GM10847 (cell line): Measurements from ENCODE around the gene C6orf89.

Experiments used
- POLR2A ChIP-seq: IDR thresholded peaks from 2 replicates; pipeline ENCODE4 v1.6.1; 2011; ENCODE audit not compliant: insufficient read length; ENCODE audit errors: extremely low read depth

Gene C6orf89

GRCh38 chr6:36863670-36864540, 21.8 kb upstream of the C6orf89 start:
- TF ChIP-seq POLR2A, result no peak

- no peak for TF ChIP-seq POLR2A
Measured at GRCh38 chr6:36865835-36866234, 19.9 kb upstream of the C6orf89 start.

DNA sequence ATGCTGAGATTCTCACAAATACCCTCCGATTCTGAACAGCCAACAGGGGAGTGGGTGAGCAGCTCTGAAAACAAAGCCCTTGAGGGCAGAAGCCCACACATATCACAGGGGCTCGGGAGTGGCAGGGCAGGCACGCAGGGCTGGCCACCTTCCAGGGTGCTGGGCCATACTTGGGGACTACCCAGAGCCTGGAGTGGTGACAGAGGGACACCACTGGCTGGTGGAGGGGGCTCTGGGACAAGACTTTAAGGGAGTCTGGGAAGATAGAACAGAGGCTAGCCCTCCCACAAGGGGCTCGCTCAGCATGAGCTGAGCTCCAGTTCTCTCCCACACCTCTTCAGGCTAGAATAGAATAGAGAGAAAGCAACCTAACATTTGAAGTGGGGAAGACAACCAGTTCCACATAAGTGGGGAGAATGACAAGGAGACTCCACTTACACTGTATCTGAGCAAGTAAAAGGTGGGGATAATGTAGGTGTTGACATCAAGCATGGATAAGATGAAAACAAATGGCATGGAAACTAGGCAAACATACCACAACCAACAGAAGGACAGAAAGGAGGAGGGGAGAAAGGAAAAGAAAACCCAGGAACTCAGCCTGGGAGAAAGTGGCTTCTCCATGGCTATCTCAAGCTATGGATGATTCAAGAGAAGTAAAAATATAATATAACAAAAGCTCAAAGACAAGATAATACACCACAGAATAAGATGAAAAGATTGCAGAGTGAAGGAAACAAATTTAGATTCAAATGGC, 18.1 kb upstream of the C6orf89 start:
- TF ChIP-seq POLR2A, result no peak

DNA sequence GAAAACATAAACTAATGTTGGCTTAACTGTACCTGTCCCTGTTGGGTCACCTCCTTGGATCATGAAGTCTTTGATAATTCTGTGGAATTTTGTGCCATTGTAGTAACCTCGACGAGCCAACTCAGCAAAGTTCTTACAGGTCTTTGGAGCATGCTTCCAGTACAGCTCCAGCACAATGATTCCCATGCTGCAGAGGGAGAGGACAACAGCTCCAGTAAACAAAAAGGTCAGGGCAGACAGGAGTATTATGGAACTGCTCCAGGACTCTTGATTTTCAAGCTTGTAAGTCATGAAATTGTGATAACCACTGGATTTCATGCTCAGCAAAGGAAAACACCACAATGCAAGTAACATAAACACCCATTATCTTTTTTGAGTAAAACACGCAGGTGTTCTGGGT, 14.1 kb upstream of the C6orf89 start:
- no peak for TF ChIP-seq POLR2A

GRCh38 chr6:36873115-36873514, 12.6 kb upstream of the C6orf89 start:
- no peak for TF ChIP-seq POLR2A

DNA sequence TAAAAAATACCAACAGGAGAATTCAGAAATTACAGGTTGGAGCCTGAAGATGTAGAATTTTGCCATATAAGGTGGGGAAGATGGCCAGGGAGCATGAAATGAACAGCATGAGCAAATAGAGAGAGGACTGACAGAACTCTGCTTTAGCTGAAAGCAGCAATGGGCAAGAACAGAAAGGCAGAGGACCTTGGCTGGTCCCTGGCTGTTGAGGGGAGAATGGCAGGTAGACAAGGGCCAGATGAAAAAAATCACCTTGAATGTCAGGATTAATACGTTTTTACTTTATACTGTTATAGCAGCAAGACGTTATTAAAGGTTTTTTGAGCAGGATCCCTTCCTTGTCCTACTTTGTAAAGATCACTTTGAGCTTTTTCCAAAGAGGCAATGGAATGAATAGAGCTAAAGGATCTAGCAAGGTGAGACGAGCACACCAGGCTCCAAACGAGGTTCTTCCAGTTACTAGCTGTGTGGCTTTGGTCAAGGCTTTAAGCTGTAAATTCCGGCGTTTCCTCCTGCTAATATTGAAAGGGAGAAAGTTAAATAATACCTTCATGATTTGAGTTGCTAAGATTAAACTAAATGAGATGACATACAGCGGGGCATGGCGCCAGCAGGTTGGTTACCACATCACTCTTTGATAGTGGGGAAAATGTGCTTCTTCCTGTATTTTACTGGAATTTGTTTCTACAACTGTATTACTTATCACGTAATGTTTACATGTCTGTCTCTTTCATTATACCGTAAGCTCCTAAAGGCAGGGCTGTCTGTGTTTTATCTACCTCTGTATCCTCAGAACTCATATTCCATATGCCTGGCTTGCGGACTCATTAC, 11.9 kb upstream of the C6orf89 start:
- no peak for TF ChIP-seq POLR2A

- peak; percentile 60 for TF ChIP-seq POLR2A
Measured at GRCh38 chr6:36874443-36875249, 11.1 kb upstream of the C6orf89 start, which contains the start of gene PPIL1. TSS of gene PPIL1 (minus strand) at chr6:36874803. CDS start at chr6:36874772, 31 bp downstream.

- TF ChIP-seq POLR2A, result no peak
Measured at GRCh38 chr6:36875250-36875633, 10.5 kb upstream of the C6orf89 start.

DNA sequence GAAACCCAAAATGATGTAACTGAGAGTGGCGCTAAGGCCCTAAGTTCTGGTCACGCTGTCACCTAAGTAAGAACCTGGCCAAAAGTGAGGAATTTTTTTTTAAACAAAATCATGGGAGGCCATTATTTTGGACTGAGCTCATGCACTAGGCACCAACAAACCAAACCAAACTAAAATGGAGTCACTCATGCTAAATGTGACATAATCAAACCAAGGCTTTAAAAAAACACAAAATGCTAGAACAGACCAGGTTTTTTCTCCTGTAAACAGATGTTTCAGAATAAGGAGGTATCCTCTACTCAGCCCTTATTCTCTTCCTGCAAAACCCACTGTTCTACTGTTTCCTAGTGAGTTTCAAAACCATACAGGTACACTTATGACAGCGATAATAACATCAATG, 1.1 kb upstream of the C6orf89 start:
- TF ChIP-seq POLR2A, result no peak

DNA sequence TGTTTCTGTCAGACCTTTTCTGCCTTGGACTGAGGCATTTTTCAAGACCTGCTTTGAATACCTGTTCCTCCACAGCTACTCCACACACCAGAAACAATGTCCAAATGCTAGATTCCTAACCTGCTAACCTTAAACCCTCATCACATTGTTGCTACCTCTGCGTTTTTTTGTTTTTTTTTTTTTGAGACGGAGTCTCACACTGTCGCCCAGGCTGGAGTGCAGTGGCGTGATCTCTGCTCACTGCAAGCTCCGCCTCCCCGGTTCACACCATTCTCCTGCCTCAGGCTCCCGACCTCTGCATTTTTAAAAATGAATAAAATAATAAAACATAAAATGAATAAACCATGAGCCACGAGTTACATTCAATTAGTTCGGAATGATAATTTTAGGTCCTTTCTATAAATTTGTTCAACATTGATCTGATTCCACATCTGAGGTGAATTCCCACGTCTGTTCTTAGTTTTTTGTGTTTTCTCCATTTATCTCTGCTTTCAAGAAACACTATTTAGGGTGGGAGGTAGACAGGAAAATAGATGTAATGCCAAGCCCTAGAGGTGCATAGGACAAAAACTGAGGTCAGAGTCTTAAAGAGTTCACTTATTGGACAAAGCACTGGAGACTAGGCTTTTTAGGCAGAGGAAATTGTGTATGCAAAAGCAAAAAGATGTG, 1.3 kb downstream of the C6orf89 start:
- no peak for TF ChIP-seq POLR2A

- no peak for TF ChIP-seq POLR2A
Measured at GRCh38 chr6:36888115-36888643, 2.4 kb downstream of the C6orf89 start.

- no peak for TF ChIP-seq POLR2A
Measured at GRCh38 chr6:36888654-36889481, 3.1 kb downstream of the C6orf89 start.

DNA sequence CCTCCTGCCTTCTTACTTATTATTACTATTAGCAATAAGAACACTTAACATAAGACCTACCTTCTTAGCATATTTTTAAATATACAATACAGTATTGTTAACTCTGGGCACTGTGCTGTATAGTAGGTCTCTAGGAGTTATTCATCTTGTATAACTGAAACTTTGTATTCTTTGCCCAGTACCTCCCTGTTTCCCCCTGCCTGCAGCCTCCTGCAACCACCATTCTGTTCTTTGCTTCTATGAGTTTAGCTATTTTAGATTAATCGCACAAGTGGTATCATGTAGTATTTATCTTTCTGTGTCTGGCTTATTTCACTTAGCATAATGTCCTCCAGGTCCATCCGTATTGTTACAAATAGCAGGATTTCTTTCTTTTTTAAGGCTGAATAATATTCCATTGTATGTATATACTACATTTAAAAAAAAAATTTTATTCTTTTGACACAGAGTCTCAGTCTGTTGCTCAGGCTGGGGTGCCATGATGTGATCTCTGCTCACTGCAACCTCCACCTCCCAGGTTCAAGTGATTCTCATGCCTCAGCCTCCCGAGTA, 4.4 kb downstream of the C6orf89 start:
- no peak for TF ChIP-seq POLR2A
